B cell (primary cell): ENCODE results near the gene VPS35.

Source experiments
- EZH2 ChIP-seq: IDR thresholded peaks from 2 replicates; pipeline ENCODE4 v1.6.1; 2012; ENCODE audit warnings: borderline replicate concordance, low read depth, mild to moderate bottlenecking, moderate library complexity, low read length; ENCODE audit not compliant: insufficient read depth, poor library complexity, severe bottlenecking
- TF ChIP-seq, protein P1 (sequence below): fragments of 200-600 bp; IDR thresholded peaks from one replicate; pipeline ENCODE4 v1.8.0; 2022; ENCODE audit warnings: antibody characterized with exemption, mild to moderate bottlenecking

DNA sequence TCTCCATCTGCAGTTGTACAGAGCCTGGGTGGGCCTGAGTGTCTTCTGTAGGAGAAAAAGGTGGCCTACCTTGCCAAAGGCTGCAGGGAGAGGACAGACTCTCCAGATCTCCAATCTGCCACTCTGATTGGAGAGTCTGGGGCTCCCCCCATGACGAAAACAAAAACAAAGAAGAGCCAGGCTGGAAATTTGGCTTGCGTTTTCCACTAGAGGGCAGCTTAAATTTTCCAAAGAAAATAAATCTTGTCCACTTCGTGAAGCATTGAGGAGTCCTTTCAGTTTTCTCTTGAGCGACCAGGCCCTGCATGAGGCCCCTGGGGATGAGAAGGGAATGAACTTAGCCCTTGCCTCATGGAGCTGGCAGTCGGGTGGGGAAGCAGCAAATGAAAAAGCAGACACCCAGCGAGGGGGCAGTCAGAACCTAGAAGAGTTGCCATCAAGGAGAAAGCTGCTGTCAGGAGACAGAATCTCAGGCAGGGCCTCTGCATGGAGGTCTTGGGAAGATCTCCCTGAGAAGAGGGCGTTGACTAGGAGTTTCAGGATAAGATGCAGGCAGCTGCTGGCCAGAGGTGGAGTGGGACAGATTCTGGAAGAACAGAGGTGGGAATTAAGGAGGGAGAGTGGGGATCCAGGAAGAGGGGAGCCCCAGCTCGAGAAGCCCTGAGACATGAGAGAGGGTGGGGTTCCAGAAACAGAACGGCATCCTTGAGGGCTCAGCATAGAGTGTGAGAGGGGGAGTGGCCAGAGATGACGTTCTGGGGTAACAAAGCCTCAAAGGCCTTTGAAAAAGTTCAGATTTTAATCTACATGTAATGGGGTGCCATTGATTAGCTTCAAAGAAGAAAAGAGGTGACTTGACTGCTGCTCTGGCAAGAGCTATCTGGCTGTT, 59.4 kb downstream of the VPS35 start:
- TF ChIP-seq, protein P1, sequence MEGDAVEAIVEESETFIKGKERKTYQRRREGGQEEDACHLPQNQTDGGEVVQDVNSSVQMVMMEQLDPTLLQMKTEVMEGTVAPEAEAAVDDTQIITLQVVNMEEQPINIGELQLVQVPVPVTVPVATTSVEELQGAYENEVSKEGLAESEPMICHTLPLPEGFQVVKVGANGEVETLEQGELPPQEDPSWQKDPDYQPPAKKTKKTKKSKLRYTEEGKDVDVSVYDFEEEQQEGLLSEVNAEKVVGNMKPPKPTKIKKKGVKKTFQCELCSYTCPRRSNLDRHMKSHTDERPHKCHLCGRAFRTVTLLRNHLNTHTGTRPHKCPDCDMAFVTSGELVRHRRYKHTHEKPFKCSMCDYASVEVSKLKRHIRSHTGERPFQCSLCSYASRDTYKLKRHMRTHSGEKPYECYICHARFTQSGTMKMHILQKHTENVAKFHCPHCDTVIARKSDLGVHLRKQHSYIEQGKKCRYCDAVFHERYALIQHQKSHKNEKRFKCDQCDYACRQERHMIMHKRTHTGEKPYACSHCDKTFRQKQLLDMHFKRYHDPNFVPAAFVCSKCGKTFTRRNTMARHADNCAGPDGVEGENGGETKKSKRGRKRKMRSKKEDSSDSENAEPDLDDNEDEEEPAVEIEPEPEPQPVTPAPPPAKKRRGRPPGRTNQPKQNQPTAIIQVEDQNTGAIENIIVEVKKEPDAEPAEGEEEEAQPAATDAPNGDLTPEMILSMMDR: no peak
- TF ChIP-seq EZH2: no peak
